ENCODE results near the gene TYMS.

Gene TYMS

GRCh38 chr18:717003-717402 is 59.5 kb downstream of the TYMS start:
- Histone ChIP-seq H3K4me1 (ENCODE audit: insufficient read depth, low read length) (no peaks in the 10 kb centered on the region), H3K27me3 (ENCODE audit: control insufficient read depth in 1 of 2, insufficient read depth in 2 of 2, low read length in 2 of 2) (no peaks in the 10 kb centered on the region), H3K9ac (ENCODE audit: low read length) (no peak overlapping the region), H3K4me3 (ENCODE audit: low read depth in 1 of 2, low read length in 2 of 2) (no peak overlapping the region), H3K36me3 (ENCODE audit: insufficient read depth, low read length) (no peaks in the 10 kb centered on the region), H3K27ac (ENCODE audit: low read depth, low read length) (no peak overlapping the region), H3K9me3 (ENCODE audit: low read length) (no peaks in the 10 kb centered on the region)

Data from muscle layer of colon (tissue), 2 donors.